ENCODE measurements around the gene LRRC66. TPM values are rescaled to one million over a fixed set of nuclear protein-coding genes. Genes with fewer than 3 reads are reported as not detected.
A peak's percentile ranks its signal among the peaks of the same experiment; 100 is the strongest.

The LRRC66 gene
- total and polyA plus RNA-seq, 8 donors: 0.17 to 0.43 (median 0.37) TPM

DNA sequence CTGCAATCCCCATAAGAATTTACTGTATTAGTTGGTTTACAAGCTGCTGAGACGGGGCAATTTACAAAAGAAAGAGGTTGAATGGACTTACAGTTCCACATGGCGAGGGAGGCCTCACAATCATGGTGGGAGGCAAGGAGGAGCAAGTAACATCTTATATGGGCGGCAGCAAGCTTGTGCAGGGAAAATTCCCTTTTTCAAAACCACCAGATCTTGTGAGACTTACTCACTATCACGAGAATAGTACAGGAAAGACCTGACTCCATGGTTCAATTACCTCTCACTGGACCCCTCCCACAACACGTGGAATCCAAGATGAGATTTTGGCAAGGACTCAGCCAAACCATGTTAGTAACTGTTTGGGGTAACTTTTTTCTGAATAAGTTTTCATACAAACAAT lies 29.1 kb upstream of the LRRC66 start:
- H3K9me3 ChIP-seq: no peaks in the 10 kb centered on the region
- TF ChIP-seq, protein P1, sequence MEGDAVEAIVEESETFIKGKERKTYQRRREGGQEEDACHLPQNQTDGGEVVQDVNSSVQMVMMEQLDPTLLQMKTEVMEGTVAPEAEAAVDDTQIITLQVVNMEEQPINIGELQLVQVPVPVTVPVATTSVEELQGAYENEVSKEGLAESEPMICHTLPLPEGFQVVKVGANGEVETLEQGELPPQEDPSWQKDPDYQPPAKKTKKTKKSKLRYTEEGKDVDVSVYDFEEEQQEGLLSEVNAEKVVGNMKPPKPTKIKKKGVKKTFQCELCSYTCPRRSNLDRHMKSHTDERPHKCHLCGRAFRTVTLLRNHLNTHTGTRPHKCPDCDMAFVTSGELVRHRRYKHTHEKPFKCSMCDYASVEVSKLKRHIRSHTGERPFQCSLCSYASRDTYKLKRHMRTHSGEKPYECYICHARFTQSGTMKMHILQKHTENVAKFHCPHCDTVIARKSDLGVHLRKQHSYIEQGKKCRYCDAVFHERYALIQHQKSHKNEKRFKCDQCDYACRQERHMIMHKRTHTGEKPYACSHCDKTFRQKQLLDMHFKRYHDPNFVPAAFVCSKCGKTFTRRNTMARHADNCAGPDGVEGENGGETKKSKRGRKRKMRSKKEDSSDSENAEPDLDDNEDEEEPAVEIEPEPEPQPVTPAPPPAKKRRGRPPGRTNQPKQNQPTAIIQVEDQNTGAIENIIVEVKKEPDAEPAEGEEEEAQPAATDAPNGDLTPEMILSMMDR (IDR thresholded peaks at IDR 0.05): no peak
- peaks cover 16 to 74% of the 10 kb centered on the region in 2 donors for H3K27me3 ChIP-seq
- H3K36me3 ChIP-seq: no peaks in the 10 kb centered on the region
- intact Hi-C loops (cut with DNase I): no loop called here
- no peak overlapping the region for H3K27ac ChIP-seq
- DNase-seq (no peak), ATAC-seq (no peak)
- peaks cover 0 to 16% of the 10 kb centered on the region in 2 donors for H3K4me1 ChIP-seq
- no peak overlapping the region for H3K4me3 ChIP-seq

DNA sequence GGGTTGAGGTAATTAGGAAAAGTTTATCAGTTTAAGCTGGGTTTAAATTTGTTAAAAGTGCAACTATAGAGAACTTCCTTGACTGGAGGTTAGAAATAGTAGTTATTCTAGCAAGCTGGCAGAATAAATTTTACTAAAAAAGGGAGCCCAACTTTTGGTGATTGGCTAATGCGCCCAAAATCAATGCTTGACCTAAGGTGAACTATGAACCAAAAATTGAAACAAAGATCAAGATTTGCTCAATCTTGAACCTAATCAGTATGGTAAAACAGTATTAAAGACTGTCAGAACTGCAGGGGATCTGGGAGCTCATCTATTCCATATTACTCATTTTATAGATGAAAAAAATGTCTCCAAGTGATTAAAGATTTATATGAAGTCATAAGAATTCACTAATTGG lies 24.9 kb upstream of the LRRC66 start:
- Histone ChIP-seq H3K27me3 (peaks cover 8 to 62% of the 10 kb centered on the region in 2 donors), H3K9me3 (no peaks in the 10 kb centered on the region), H3K27ac (no peak overlapping the region), H3K4me3 (no peak overlapping the region), H3K4me1 (no peaks in the 10 kb centered on the region), H3K36me3 (no peaks in the 10 kb centered on the region)
- intact Hi-C loops (cut with DNase I): no loop called here
- no peak for DNase-seq
- no peak for ATAC-seq
- TF ChIP-seq, protein P1 (IDR thresholded peaks at IDR 0.05): no peak

DNA sequence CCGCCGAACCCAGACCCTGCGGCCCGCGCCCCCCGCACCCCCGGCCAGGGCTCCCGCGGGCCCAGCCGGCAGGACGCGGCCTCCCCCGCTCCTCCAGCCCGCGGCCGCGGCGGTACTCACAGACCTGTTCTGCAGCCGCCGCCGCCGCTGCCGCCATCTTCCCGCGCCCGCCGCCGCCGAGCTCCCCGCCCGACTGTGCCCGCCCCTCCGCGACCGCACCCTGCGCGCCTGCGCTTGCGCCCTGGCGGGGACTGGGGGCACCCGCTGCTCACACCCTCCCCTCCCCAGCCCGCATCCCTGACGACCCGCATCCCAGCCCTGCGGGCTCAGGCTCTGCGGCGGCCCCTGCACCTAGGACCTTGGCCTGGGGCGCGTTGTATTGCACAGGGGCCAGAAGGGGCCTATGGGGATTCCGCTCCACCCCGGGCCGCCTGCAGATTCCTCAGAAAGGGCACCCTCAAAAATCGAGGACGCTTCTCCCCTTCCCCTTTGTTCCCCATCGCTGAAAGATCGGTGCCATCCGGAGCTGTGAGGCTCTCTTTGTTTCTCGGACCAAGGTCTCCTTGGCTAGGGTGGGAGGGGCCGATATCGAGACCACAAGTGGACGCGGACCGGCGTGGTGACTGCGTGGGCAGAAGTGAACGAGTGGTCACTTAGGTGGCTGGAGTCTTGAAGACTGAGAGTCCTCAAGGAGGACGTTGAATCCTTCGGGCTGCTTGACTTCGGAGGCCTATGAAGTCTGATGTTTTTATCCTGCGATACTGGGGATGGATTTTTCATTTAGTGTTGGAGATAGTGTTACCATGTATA lies 18.1 kb upstream of the LRRC66 start, which contains the start of gene SGCB:
TSS of gene SGCB (minus strand) at position 197 of the 810 bp plus-strand sequence. CDS start at position 157, 40 bp downstream.
- peak within 1 kb of the TSS; percentile 58 to 65 for H3K4me3 ChIP-seq
- H3K27me3 ChIP-seq: peaks cover 4 to 74% of the 10 kb centered on the region in 2 donors
- H3K36me3 ChIP-seq: no peaks in the 10 kb centered on the region
- TF ChIP-seq, protein P1 (IDR thresholded peaks at IDR 0.05): no peak
- ATAC-seq (peak; percentile 98), DNase-seq (peak; percentile 47 to 88 (median 64))
- H3K4me1 ChIP-seq: peaks cover 0 to 8% of the 10 kb centered on the region in 2 donors
- H3K9me3 ChIP-seq: no peaks in the 10 kb centered on the region
- H3K27ac ChIP-seq: peak within 1 kb of the TSS; percentile 39 to 45
- intact Hi-C loops (cut with DNase I): no loop called here

DNA sequence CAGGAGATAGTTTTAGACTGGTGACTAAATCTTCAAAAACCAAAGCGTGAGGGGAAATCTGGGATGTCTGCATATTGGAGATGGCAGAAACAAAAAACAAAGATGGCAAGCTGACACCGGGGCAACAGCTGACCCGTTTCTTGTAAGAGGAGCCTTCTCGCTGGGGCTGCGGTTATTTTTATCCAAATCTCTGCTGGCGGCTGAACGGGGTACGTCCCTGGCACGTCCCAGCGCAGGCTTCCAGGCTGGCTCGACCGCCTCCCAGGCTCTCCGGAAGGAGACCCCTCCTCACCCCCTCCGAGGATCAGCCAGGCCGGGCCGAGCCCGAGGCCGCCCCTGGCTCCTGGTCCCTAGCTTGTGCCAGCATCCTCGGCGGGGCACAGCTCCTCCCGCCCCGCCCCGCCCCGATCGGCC lies 17.5 kb upstream of the LRRC66 start:
- peak; percentile 54 for ATAC-seq
- DNase-seq: peak; percentile 40 to 82 (median 45)

More for the DNA sequence above, 17.5 kb upstream of the LRRC66 start:
- peaks cover 0 to 8% of the 10 kb centered on the region in 2 donors for H3K4me1 ChIP-seq
- no peaks in the 10 kb centered on the region for H3K36me3 ChIP-seq
- peak overlapping the region; percentile 39 to 45 for H3K27ac ChIP-seq
- no peaks in the 10 kb centered on the region for H3K9me3 ChIP-seq
- intact Hi-C loops (cut with DNase I): no loop called here
- peak overlapping the region; percentile 58 to 65 for H3K4me3 ChIP-seq
- TF ChIP-seq, protein P1 (IDR thresholded peaks at IDR 0.05): no peak
- H3K27me3 ChIP-seq: peaks cover 4 to 70% of the 10 kb centered on the region in 2 donors

All from left lung (tissue), 10 donors.